ENCODE results near the gene TEX26.

- no peak for TF ChIP-seq CTCF (IDR thresholded peaks at IDR 0.05)
- TF ChIP-seq POLR2A (IDR thresholded peaks at IDR 0.05; ENCODE audit: low read length) = no peak
- TF ChIP-seq JUNB (IDR thresholded peaks at IDR 0.05) = no peak
- TF ChIP-seq REST (IDR thresholded peaks at IDR 0.05) = no peak
- TF ChIP-seq HDAC2 (IDR thresholded peaks at IDR 0.05) = no peak
Observed at GRCh38 chr13:30915691-30916541, 16.5 kb upstream of the TEX26 start.

Data from A549 (cell line).